ENCODE measurements around the gene PLPP3.

PLPP3 gene

GRCh38 chr1:56566994-56567393 lies 12.4 kb downstream of the PLPP3 start:
- no peak for TF ChIP-seq CTCF (conservative IDR thresholded peaks at IDR 0.05; ENCODE audit: control insufficient read depth, insufficient read depth, low read depth, low read length)
- DNase-seq (ENCODE audit: low read depth) = no peak
- H3K4me3 ChIP-seq (ENCODE audit: control insufficient read depth, low read depth, low read length) = no peak overlapping the region

GRCh38 chr1:56566061-56566744 lies 13.2 kb downstream of the PLPP3 start:
- no peak overlapping the region for H3K4me3 ChIP-seq (ENCODE audit: control insufficient read depth, low read depth, low read length)
- DNase-seq (ENCODE audit: low read depth) = no peak
- no peak for TF ChIP-seq CTCF (conservative IDR thresholded peaks at IDR 0.05; ENCODE audit: control insufficient read depth, insufficient read depth, low read depth, low read length)

- no peak for DNase-seq (ENCODE audit: low read depth)
- TF ChIP-seq CTCF (conservative IDR thresholded peaks at IDR 0.05; ENCODE audit: control insufficient read depth, insufficient read depth, low read depth, low read length) = no peak
These were observed 14.7 kb downstream of the PLPP3 start for GRCh38 chr1:56564615-56565014.

GRCh38 chr1:56563568-56563967 lies 15.8 kb downstream of the PLPP3 start:
- TF ChIP-seq CTCF (conservative IDR thresholded peaks at IDR 0.05; ENCODE audit: control insufficient read depth, insufficient read depth, low read depth, low read length) = no peak

More at GRCh38 chr1:56564615-56565014, 14.7 kb downstream of the PLPP3 start:
- H3K4me3 ChIP-seq (ENCODE audit: control insufficient read depth, low read depth, low read length) = no peak overlapping the region

GRCh38 chr1:56562891-56563452 lies 16.4 kb downstream of the PLPP3 start:
- TF ChIP-seq CTCF (conservative IDR thresholded peaks at IDR 0.05; ENCODE audit: control insufficient read depth, insufficient read depth, low read depth, low read length) = no peak
- no peak overlapping the region for H3K4me3 ChIP-seq (ENCODE audit: control insufficient read depth, low read depth, low read length)
- DNase-seq (ENCODE audit: low read depth) = no peak

More at GRCh38 chr1:56563568-56563967, 15.8 kb downstream of the PLPP3 start:
- H3K4me3 ChIP-seq (ENCODE audit: control insufficient read depth, low read depth, low read length) = no peak overlapping the region
- DNase-seq (ENCODE audit: low read depth) = no peak

GRCh38 chr1:56561227-56562019 lies 17.9 kb downstream of the PLPP3 start:
- no peak overlapping the region for H3K4me3 ChIP-seq (ENCODE audit: control insufficient read depth, low read depth, low read length)
- TF ChIP-seq CTCF (conservative IDR thresholded peaks at IDR 0.05; ENCODE audit: control insufficient read depth, insufficient read depth, low read depth, low read length) = no peak
- DNase-seq (ENCODE audit: low read depth) = no peak

Measured in fibroblast of mammary gland (primary cell).